HG03575 (cell line): ENCODE measurements around the gene SAMD13.
"Not testable (repeated sequence)": the region's sequence is repeated elsewhere in the genome, so short reads cannot be mapped to it uniquely, and the experiment has no call there.

Experiments
- ATAC-seq: cut with Tn5 transposase; IDR thresholded peaks from one replicate; pipeline ENCODE4 v1.9.1; 2021; ENCODE audit not compliant: unreplicated experiment, insufficient number of reproducible peaks, low FRiP score; ENCODE audit errors: extremely low read depth

Gene SAMD13

DNA sequence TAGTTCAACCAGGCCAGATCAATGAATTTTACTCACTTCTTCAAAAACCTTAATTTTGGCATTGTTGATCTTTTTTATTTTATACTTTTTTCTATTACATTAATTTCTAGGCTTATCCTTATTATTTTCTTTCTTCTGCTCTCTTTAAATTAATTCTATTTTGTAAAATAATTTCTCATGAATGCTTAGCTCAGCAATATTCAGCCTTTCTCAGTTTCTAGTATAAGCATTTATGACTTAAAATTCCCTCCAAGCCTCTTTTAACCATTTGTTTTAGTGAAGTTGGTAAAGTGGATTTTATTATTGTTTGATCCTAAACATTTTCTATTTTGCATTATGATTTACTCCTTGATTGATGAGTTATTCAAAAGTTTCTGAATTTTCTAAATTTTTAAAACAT, 20.6 kb upstream of the SAMD13 start:
- no peak for ATAC-seq

DNA sequence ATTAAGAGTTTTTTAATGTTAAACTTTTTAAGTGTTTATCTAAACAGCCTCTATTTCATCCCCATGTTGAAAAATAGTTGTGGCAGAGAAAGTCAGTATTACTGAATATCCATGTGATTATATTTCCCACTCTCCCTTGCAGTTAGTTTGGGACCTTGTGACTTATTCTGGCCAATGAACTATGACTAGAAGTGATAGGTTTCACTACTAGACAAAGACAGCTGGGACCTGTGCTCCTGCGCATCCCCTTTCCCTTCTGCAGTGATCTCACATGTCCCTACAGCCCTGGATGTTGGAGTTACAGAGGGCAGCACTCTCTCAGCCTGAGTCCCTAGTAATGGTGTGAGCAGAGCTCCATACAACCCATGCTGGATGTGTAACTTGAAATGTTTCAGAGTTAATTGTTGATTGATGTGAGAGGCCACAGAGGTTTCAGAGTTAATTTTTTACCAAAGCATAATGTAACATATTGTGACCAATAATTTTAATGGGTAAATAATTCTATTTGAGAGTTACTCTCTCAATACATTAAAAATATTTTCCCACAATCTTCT, 18.7 kb upstream of the SAMD13 start:
- no peak for ATAC-seq

GRCh38 chr1:84283381-84283780, 18.1 kb upstream of the SAMD13 start:
- ATAC-seq = no peak

GRCh38 chr1:84286071-84286470, 15.4 kb upstream of the SAMD13 start:
- no peak for ATAC-seq

DNA sequence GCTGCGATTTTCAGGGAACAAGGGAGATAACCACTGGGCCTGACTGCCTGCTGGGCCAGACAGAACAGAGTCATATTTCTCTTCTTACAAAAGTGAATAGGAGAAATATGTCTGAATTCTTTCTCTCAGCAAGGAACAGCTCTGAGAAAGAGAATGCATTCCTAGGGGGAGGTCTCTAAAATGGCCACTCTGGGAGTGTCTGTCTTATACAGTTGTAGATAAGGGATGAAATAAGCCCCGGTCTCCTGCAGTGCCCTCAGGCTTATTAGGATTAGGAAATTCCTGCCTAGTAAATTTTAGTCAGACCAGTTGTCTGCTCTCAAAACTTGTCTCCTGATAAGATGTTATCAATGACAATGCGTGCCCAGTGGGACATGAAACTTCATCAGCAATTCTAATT, 14.1 kb upstream of the SAMD13 start:
- not testable (repeated sequence) for ATAC-seq

DNA sequence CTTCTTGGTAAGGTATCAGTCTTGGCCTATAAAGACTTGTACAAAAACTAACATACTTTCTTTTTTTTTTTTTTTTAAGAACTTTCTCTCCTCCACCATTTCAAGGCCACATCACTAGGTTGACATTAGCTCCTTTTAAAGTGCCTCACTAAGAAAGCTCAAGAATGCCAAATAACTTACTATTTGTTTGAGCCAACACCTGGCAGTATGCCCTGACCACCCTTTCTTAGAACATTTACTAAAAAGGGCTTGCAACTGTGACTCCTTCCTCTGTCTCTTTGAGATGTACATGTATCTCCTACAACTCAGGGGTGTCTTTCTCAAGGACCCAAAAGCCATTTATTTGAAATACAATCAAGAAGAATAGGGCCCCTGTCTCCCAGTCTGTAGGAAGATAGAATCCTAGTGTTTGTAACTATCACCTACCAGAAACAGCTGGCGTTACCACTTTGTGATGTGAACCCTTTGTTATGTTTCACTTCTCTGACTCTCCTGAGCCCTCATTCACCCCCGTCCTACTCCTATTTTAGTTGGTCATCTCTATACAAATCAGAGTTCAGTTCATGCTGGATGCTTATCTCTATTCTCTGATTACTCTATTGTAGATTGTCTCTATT, 12.2 kb upstream of the SAMD13 start:
- ATAC-seq = no peak

GRCh38 chr1:84291882-84292655, 9.4 kb upstream of the SAMD13 start:
- no peak for ATAC-seq

DNA sequence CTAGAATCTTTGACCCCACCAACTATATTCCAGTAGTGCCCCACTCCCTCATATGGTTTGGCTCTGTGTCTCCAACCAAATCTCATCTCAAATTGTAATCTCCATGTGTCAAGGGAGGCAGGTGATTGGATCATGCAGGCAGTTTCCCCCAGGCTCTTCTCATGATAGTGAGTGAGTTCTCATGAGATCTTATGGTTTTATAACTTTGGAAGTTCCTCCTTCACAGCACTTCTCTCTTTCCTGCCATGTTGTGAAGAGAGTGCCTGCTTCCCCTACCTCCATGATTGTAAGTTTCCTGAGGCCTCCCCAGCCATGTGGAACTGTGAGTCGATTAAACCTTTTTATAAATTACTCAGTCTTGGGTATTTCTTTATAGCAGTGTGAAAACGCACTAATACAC, 7.7 kb upstream of the SAMD13 start:
- ATAC-seq = no peak

- ATAC-seq = no peak
Observed at GRCh38 chr1:84294751-84295150, 6.8 kb upstream of the SAMD13 start.

DNA sequence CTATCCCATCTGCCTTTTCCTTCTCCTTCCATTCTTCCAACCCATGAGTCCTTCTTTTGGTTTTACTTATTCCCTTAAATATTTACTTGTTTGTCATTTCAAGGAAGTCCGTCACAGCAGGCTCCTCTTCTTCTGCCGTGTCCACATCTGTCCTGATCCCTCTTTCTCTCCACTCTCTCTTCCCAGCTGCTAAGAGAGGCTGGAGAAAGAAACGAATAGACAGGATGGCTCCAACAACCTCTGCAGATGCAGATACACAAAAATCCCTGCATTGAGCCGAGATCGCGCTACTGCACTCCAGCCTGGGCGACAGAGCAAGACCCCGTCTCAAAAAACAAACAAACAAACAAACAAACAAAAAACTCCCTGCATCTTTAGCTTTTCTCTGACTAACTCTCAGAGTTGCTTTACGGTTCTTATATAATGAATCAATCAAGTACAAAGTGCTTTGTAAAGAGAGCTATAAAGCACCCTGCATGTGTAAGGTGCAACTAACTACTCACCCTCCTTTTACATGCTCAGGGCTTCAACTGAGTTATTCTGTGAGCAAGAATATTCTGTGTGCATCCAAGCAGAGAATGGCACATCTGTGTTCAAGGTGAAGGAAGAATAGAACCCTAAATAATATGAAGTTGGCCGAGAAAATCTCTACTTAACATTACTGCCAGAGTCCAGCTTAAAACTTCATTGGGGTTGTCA, 3.8 kb upstream of the SAMD13 start:
- ATAC-seq = no peak

GRCh38 chr1:84298328-84298683, 3.2 kb upstream of the SAMD13 start:
- no peak for ATAC-seq

- ATAC-seq = no peak
Observed at GRCh38 chr1:84298684-84299535, 2.6 kb upstream of the SAMD13 start.

DNA sequence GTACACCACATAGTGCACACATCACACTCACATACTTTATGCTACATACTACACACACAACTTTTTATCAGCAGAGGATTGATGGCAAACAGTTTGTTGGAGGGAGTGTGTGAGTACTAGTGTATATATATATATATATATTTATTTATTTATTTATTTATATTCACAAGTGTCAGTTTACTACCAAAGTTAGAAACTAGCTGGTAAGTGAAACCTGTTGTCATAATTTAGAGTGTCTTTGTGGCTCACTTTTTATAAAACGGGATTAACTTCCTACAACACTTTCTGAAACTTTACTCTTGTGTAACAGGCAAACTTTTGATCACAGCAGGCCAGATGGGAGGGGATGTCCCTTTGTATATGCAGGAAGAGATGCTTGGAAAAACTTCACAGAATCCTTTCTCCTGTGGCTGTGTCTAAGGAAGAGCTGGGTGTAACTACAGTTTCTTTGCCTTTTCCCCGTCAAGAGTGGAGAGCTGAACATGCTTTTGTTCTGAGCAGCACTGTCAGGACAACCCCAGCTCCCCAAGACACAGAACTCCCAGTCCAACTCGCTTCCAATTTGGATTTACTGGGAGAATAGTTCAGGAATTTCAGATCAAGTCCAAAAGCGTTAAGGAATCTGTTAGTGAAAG, 1.9 kb upstream of the SAMD13 start:
- no peak for ATAC-seq

DNA sequence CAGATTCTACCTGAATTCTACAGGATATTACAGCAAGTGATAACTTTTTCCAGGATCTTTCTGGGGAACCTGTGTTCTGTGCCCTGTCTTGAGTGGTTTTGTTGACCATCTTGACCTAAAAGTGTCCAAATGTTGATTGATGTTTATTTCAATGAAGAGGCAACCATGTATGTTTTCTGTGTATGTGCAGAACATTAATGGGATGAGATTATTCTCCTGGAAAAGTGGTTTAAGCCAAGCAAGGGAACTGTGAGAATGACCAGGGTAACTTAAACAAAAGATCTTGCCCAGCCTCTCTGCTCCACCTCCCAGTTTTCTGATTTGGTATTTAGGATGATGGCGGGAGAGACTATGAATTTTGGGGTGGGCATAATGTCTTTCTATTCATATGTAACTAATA, 1.0 kb upstream of the SAMD13 start:
- ATAC-seq = no peak

DNA sequence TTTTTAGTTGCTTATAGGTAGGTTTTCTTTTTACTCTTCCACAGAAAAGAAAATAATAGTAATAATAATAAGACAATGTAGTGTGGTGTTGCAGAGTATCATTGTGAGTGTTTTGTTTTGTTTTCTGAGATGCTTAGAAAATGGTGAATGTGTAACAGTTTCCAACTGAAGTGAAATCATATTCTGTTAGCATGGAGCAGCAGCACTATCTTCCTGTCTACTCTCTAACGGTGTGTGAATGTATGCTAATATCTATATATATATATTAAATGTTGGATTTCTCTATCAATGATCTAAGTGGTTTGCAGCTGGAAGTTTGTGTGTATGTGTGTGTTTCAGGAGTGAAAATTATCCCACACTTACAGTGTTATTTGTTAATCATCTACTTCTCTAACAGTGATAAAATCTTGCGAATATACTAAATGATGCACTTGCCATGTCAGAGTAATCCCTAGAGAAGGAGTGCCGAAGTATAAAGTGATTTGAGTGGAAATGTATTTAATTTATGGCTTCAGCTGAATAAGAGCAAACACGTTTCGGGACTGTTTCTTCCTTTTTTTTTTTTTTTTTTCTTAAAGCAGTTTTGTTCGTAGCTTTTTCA, 377 bp downstream of the SAMD13 start:
- ATAC-seq = no peak

GRCh38 chr1:84303314-84303830, 1.9 kb downstream of the SAMD13 start:
- ATAC-seq = no peak

DNA sequence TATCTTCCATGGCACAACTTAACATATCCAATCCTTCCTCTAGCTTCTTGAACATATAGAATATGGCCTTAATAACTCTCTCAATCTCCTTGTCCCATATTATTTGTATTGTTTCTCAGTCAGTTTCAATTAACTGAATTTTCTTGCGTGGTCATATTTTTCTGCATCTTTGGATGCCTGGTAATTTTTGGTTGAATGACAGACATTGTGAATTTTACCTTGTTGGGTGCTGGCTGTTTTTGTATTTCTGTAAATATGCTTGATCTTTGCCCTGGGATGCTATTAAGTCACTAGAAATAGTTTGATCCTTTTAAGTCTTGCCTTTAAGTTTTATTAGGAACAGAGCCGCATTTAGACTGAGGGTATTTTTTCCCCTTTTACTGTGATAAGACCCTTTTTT, 5.9 kb downstream of the SAMD13 start:
- no peak for ATAC-seq

GRCh38 chr1:84311296-84311695, 9.8 kb downstream of the SAMD13 start:
- no peak for ATAC-seq
